GM23338 (cell line): Measurements from ENCODE around the gene TAF15. TPM values are rescaled to one million over a fixed set of nuclear protein-coding genes. Genes with fewer than 3 reads are reported as not detected.

ENCODE experiments used
- ATAC-seq: fragments of 200-7000 bp; cut with Tn5 transposase; 3 replicates; pipeline ENCODE4 v1.9.1; 2020
- DNase-seq: peaks from one replicate; pipeline ENCODE4 v3.0.0-alpha.2; 2015; ENCODE audit warnings: low spot score
- H2AFZ ChIP-seq: fragments of 200-600 bp; sonication (generic); 2 replicates; pipeline ENCODE4 v1.8.0; 2016; ENCODE audit warnings: antibody characterized with exemption, mild to moderate bottlenecking, moderate library complexity
- H3F3A ChIP-seq: fragments of 200-600 bp; sonication (generic); replicated peaks from 2 replicates; pipeline ENCODE4 v1.8.0; 2017; ENCODE audit warnings: antibody characterized with exemption, mixed run types, low read depth
- H3K27ac ChIP-seq: fragments of 200-600 bp; sonication (generic); 2 replicates; pipeline ENCODE4 v1.6.1; 2016; ENCODE audit warnings: low read depth
- H3K27me3 ChIP-seq: fragments of 200-600 bp; sonication (generic); 2 replicates; pipeline ENCODE4 v1.8.0; 2016; ENCODE audit warnings: mild to moderate bottlenecking, mixed run types, moderate library complexity; ENCODE audit not compliant: insufficient read depth
- H3K36me3 ChIP-seq: fragments of 200-600 bp; sonication (generic); 2 replicates; pipeline ENCODE4 v1.8.0; 2016; ENCODE audit warnings: mild to moderate bottlenecking; ENCODE audit not compliant: insufficient read depth
- H3K4me1 ChIP-seq: fragments of 200-600 bp; sonication (generic); 2 replicates; pipeline ENCODE4 v1.8.0; 2016; ENCODE audit warnings: mild to moderate bottlenecking, moderate library complexity; ENCODE audit not compliant: insufficient read depth
- H3K4me2 ChIP-seq: fragments of 200-600 bp; sonication (generic); 2 replicates; pipeline ENCODE4 v1.7.1; 2017; ENCODE audit warnings: mixed run types
- H3K4me3 ChIP-seq: fragments of 200-600 bp; sonication (generic); 2 replicates; pipeline ENCODE4 v1.6.1; 2016; ENCODE audit warnings: mixed run types
- H3K79me2 ChIP-seq: fragments of 200-600 bp; sonication (generic); replicated peaks from 2 replicates; pipeline ENCODE4 v1.8.0; 2017; ENCODE audit warnings: mild to moderate bottlenecking; ENCODE audit not compliant: insufficient read depth
- H3K9me2 ChIP-seq: fragments of 200-600 bp; sonication (generic); 2 replicates; pipeline ENCODE4 v1.8.0; 2017; ENCODE audit not compliant: insufficient read depth
- H4K20me1 ChIP-seq: fragments of 200-600 bp; sonication (generic); replicated peaks from 2 replicates; pipeline ENCODE4 v1.8.0; 2017; ENCODE audit warnings: mild to moderate bottlenecking; ENCODE audit not compliant: insufficient read depth
- H3K27ac Mint-ChIP-seq: 2 replicates; pipeline ENCODE4 v1.8.0; 2020; ENCODE audit warnings: inconsistent platforms, mild to moderate bottlenecking, moderate library complexity, mixed read lengths
- H3K27me3 Mint-ChIP-seq: 3 replicates; pipeline ENCODE4 v1.8.0; 2022; ENCODE audit warnings: low read depth, mild to moderate bottlenecking, moderate library complexity, mixed read lengths, inconsistent platforms; ENCODE audit not compliant: insufficient read depth, poor library complexity
- H3K36me3 Mint-ChIP-seq: 3 replicates; pipeline ENCODE4 v1.8.0; 2021; ENCODE audit warnings: low read depth, mild to moderate bottlenecking, inconsistent platforms, moderate library complexity, mixed read lengths
- H3K4me1 Mint-ChIP-seq: 3 replicates; pipeline ENCODE4 v1.8.0; 2020; ENCODE audit warnings: mild to moderate bottlenecking, inconsistent platforms, mixed read lengths
- H3K4me3 Mint-ChIP-seq: 3 replicates; pipeline ENCODE4 v1.8.0; 2021; ENCODE audit warnings: moderate library complexity, mild to moderate bottlenecking, inconsistent platforms, mixed read lengths
- H3K9me3 Mint-ChIP-seq: 3 replicates; pipeline ENCODE4 v1.8.0; 2020; ENCODE audit warnings: moderate library complexity, mild to moderate bottlenecking, inconsistent platforms, mixed read lengths
- CREB1 ChIP-seq: fragments of 250-450 bp; sonication (Bioruptor Pico); IDR thresholded peaks from 2 replicates; pipeline ENCODE4 v1.5.0; 2020; ENCODE audit warnings: low read depth, mild to moderate bottlenecking, moderate library complexity
- CTCF ChIP-seq, 2 experiments: fragments of 200-600 bp in 1 of 2; sonication (generic) in 1 of 2; conservative IDR thresholded peaks; 2 replicates each; pipeline versions ENCODE4 v1.5.1 to v1.6.1; 2016 to 2017; ENCODE audit warnings: antibody characterized with exemption in 2 of 2, low read depth in 2 of 2, mild to moderate bottlenecking in 2 of 2, moderate library complexity in 1 of 2
- ETS1 ChIP-seq: IDR thresholded peaks from 2 replicates; pipeline ENCODE4 v1.6.1; 2016; ENCODE audit warnings: antibody characterized with exemption
- EZH2 ChIP-seq: fragments of 200-600 bp; sonication (generic); IDR thresholded peaks from one replicate; pipeline ENCODE4 v1.8.0; 2017; ENCODE audit warnings: antibody characterized with exemption, mild to moderate bottlenecking, low read depth; ENCODE audit not compliant: unreplicated experiment
- EZH2phosphoT487 ChIP-seq: fragments of 200-600 bp; sonication (generic); IDR thresholded peaks from one replicate; pipeline ENCODE4 v1.8.1; 2018; ENCODE audit warnings: antibody characterized with exemption; ENCODE audit not compliant: unreplicated experiment
- JUNB ChIP-seq: IDR thresholded peaks from one replicate; pipeline ENCODE4 v1.6.1; 2016; ENCODE audit warnings: antibody characterized with exemption; ENCODE audit not compliant: unreplicated experiment
- NANOG ChIP-seq: IDR thresholded peaks from 2 replicates; pipeline ENCODE4 v1.6.1; 2016; ENCODE audit warnings: antibody characterized with exemption, borderline replicate concordance
- POLR2AphosphoS5 ChIP-seq: IDR thresholded peaks from 2 replicates; pipeline ENCODE4 v1.6.1; 2016; ENCODE audit warnings: antibody characterized with exemption, low read depth
- REST ChIP-seq: IDR thresholded peaks from one replicate; pipeline ENCODE4 v1.6.1; 2018; ENCODE audit warnings: antibody characterized with exemption; ENCODE audit not compliant: unreplicated experiment
- STAT1 ChIP-seq: IDR thresholded peaks from one replicate; pipeline ENCODE4 v1.6.1; 2016; ENCODE audit warnings: antibody characterized with exemption; ENCODE audit not compliant: unreplicated experiment
- ZNF114 ChIP-seq: fragments of 250-450 bp; sonication (Bioruptor Pico); IDR thresholded peaks from 2 replicates; pipeline ENCODE4 v1.5.0; 2020; ENCODE audit warnings: mild to moderate bottlenecking, moderate library complexity
- ZNF331 ChIP-seq: fragments of 250-450 bp; sonication (Bioruptor Pico); IDR thresholded peaks from 2 replicates; pipeline ENCODE4 v1.5.0; 2020; ENCODE audit warnings: low read depth, mild to moderate bottlenecking, moderate library complexity
- ZNF462 ChIP-seq: fragments of 250-450 bp; sonication (Bioruptor Pico); IDR thresholded peaks from 2 replicates; pipeline ENCODE4 v1.5.0; 2020; ENCODE audit warnings: mild to moderate bottlenecking, moderate library complexity
- polyA plus RNA-seq: library from polyadenylated mRNA; unstranded; fragments of >200 nt; fragmentation: Nextera tagmentation; extraction: Ambion mirVana; gene quantifications from 2 replicates; pipeline ENCODE4 v1.2.1, GENCODE V29; 2016
- total RNA-seq: library from RNA; depleted of rRNA; stranded (reverse); fragments of >200 nt; shearing (Covaris generic); gene quantifications from 2 replicates; pipeline ENCODE4 v1.2.3, GENCODE V29; 2014

Gene TAF15
- total and polyA plus RNA-seq, 2 experiments from 2014 or later, result 33.8 to 109 TPM

- H3K27ac Mint-ChIP-seq, result no peak overlapping the region
- peaks cover 14% of the 10 kb centered on the region for H3K4me1 Mint-ChIP-seq
- Histone ChIP-seq H3K4me3 (no peak overlapping the region), H3K4me1 (no peaks in the 10 kb centered on the region), H3K4me2 (no peak overlapping the region), H3K27me3 (no peaks in the 10 kb centered on the region), H3F3A (no peaks in the 10 kb centered on the region), H3K36me3 (no peaks in the 10 kb centered on the region), H3K27ac (no peak overlapping the region), H2AFZ (no peak overlapping the region), H3K9me2 (no peaks in the 10 kb centered on the region), H4K20me1 (no peaks in the 10 kb centered on the region), H3K79me2 (no peaks in the 10 kb centered on the region)
- peaks cover 4% of the 10 kb centered on the region for H3K27me3 Mint-ChIP-seq
- DNase-seq (no peak), ATAC-seq (no peak)
- H3K9me3 Mint-ChIP-seq, result no peaks in the 10 kb centered on the region
- no peak overlapping the region for H3K4me3 Mint-ChIP-seq
- TF ChIP-seq CREB1 (CRISPR knock-in tag) (no peak), CTCF (conservative IDR thresholded peaks at IDR 0.05; ENCODE audit: low read depth in 2 of 2) (no peak), NANOG (no peak), ZNF331 (CRISPR knock-in tag) (no peak), JUNB (no peak), EZH2 (no peak), EZH2phosphoT487 (no peak), REST (no peak), ZNF462 (no peak), ZNF114 (CRISPR knock-in tag) (no peak), STAT1 (no peak), POLR2AphosphoS5 (no peak), ETS1 (no peak)
- H3K36me3 Mint-ChIP-seq, result no peaks in the 10 kb centered on the region
Measured at GRCh38 chr17:35875072-35875799, 66.0 kb downstream of the TAF15 start.
